H1 (cell line): Measurements from ENCODE around the gene RIPOR1. TPM values are rescaled to one million over a fixed set of nuclear protein-coding genes. Genes with fewer than 3 reads are reported as not detected.
A peak's percentile ranks its signal among the peaks of the same experiment; 100 is the strongest.

Experiments used
- BCL11A ChIP-seq, 2 experiments: IDR thresholded peaks; one replicate each; pipeline ENCODE4 v1.6.1; 2011; ENCODE audit warnings: low read depth in 2 of 2, low read length in 2 of 2, mild to moderate bottlenecking in 2 of 2
- EZH2 ChIP-seq: fragments of 200-600 bp; sonication (generic); IDR thresholded peaks from 2 replicates; pipeline ENCODE4 v1.7.1; 2012; ENCODE audit warnings: low read depth, mild to moderate bottlenecking, moderate library complexity, low read length, inconsistent platforms; ENCODE audit not compliant: severe bottlenecking
- RAD21 ChIP-seq, 2 experiments: IDR thresholded peaks in 1 of 2; conservative IDR thresholded peaks in 1 of 2; 2 replicates each; pipeline ENCODE4 v1.6.1; 2011; ENCODE audit warnings: low read depth in 2 of 2, low read length in 2 of 2, improper control_type of control experiment in 1 of 2, inconsistent platforms in 1 of 2, mild to moderate bottlenecking in 1 of 2, moderate library complexity in 1 of 2
- polyA plus RNA-seq, 7 experiments: library from polyadenylated mRNA; depleted of rRNA in 3 of 7; stranded (reverse) in 5 of 7; unstranded in 2 of 7; fragments of >200 nt in 5 of 7; fragments of 200-250 nt in 2 of 7; gene quantifications; 1 replicate in 5 of 7; 2 replicates in 1 of 7; 4 replicates in 1 of 7; pipeline versions ENCODE4 v1.2.1 to v1.2.3, GENCODE V29; 2011 to 2013; ENCODE audit warnings: missing spikeins in 2 of 7, mixed read lengths in 2 of 7
- total RNA-seq: library from RNA; stranded (reverse); fragmentation: NEBNext Ultra II Directional; extraction: Animal tissue kit (Norgen Biotek cat#: 25700); gene quantifications from 2 replicates; pipeline ENCODE4 v1.2.1, GENCODE V29; 2021
- TF ChIP-seq, protein P1 (sequence below): IDR thresholded peaks from 2 replicates; pipeline ENCODE4 v1.6.1; 2012; ENCODE audit warnings: inconsistent platforms

RIPOR1 gene
- total and polyA plus RNA-seq, 2 of the 8 experiments (the other 6 are each of a cell fraction or from before 2014, with no cell fraction given) = 2.7 to 10.1 TPM

DNA sequence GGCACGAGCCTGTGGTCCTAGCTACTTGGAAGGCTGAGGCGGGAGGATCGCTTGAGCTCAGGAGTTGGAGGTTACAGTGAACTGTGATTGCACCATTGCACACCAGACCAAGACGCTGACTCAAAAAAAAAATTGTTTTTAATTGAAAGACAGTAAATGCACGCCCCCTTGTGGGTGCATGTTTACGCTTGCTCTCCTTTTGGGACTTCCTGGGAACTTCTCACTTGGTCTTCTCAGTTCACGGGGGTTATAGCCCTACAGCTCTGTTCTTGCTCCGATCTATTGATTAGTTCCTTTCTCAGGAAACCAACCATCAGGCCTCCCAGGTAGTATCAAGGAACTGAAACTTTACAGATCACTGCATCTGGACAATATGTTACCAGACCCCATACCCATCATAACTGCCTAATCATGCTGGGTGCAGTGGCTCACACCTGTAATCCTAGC is 14.2 kb upstream of the RIPOR1 start (continued):
- no peak for TF ChIP-seq EZH2
- no peak for TF ChIP-seq BCL11A (IDR thresholded peaks at IDR 0.05; ENCODE audit: low read depth in 2 of 2, low read length in 2 of 2)
- peak; percentile 55 to 65 for TF ChIP-seq RAD21 (IDR thresholded peaks at IDR 0.05 in 1 of 2, conservative IDR thresholded peaks at IDR 0.05 in 1 of 2; ENCODE audit: low read depth in 2 of 2, low read length in 2 of 2)
- TF ChIP-seq, protein P1, sequence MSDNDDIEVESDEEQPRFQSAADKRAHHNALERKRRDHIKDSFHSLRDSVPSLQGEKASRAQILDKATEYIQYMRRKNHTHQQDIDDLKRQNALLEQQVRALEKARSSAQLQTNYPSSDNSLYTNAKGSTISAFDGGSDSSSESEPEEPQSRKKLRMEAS = no peak
